IMR-90 (cell line): ENCODE results near the gene IQCM. TPM values are rescaled to one million over a fixed set of nuclear protein-coding genes. Genes with fewer than 3 reads are reported as not detected.

Experiments
- ATAC-seq: fragments of 200-7000 bp; cut with Tn5 transposase; 2 replicates; pipeline ENCODE4 v1.9.1; 2020; ENCODE audit warnings: low read depth, mild to moderate bottlenecking, moderate library complexity
- BruUV-seq: library from RNA; stranded (reverse); fragments of 400-500 nt; replicated peaks from 2 replicates; lab custom pipeline; 2021; lab: Mats Ljungman, UMichigan
- CTCF ChIA-PET: fragments of 300-600 bp; formaldehyde crosslinking; extraction: SDS; loops from one replicate; lab custom pipeline; 2021; ENCODE audit warnings: antibody characterized with exemption; lab: Yijun Ruan, JAX
- POLR2A ChIA-PET: fragments of 300-600 bp; sonication (Branson Sonifier 250); formaldehyde crosslinking; loops from one replicate; lab custom pipeline; 2022; ENCODE audit warnings: antibody characterized with exemption; ENCODE audit not compliant: unreplicated experiment; lab: Charles Lee
- DNase-seq: peaks from one replicate; pipeline ENCODE4 v3.0.0; 2013
- H2AFZ ChIP-seq: replicated peaks from 2 replicates; pipeline ENCODE3; 2013; ENCODE audit warnings: low read length, mild to moderate bottlenecking; ENCODE audit not compliant: poor library complexity
- H2AK5ac ChIP-seq: 2 replicates; pipeline ENCODE4 v1.6.1; 2013; ENCODE audit warnings: low read depth, low read length, inconsistent platforms
- H2AK9ac ChIP-seq: replicated peaks from 2 replicates; pipeline ENCODE3; 2013; ENCODE audit warnings: mild to moderate bottlenecking, low read depth, low read length, moderate library complexity; ENCODE audit not compliant: poor library complexity
- H2BK120ac ChIP-seq: 2 replicates; pipeline ENCODE4 v1.6.1; 2013; ENCODE audit warnings: low read depth, low read length, inconsistent platforms
- H2BK15ac ChIP-seq: 3 replicates; pipeline ENCODE4 v1.6.1; 2013; ENCODE audit warnings: low read depth, low read length, inconsistent platforms
- H2BK20ac ChIP-seq: 2 replicates; pipeline ENCODE4 v1.6.1; 2013; ENCODE audit warnings: low read depth, mild to moderate bottlenecking, inconsistent platforms, low read length, moderate library complexity
- H2BK5ac ChIP-seq: 2 replicates; pipeline ENCODE4 v1.6.1; 2013; ENCODE audit warnings: mild to moderate bottlenecking, low read depth, low read length, inconsistent platforms; ENCODE audit not compliant: poor library complexity, severe bottlenecking
- H3K14ac ChIP-seq: replicated peaks from 2 replicates; pipeline ENCODE4 v1.6.1; 2013; ENCODE audit warnings: low read depth, low read length, inconsistent platforms
- H3K18ac ChIP-seq: 2 replicates; pipeline ENCODE4 v1.6.1; 2013; ENCODE audit warnings: low read depth, low read length, control low read depth
- H3K23ac ChIP-seq: 2 replicates; pipeline ENCODE4 v1.6.1; 2013; ENCODE audit warnings: low read depth, low read length, inconsistent platforms
- H3K27ac ChIP-seq: 2 replicates; pipeline ENCODE4 v1.5.1; 2013; ENCODE audit warnings: mild to moderate bottlenecking, control low read depth, low read length; ENCODE audit not compliant: insufficient read depth
- H3K27me3 ChIP-seq: 2 replicates; pipeline ENCODE4 v1.6.1; 2013; ENCODE audit warnings: low read length; ENCODE audit not compliant: control insufficient read depth, insufficient read depth
- H3K36me3 ChIP-seq: 2 replicates; pipeline ENCODE4 v1.6.1; 2013; ENCODE audit warnings: low read length, mixed read lengths; ENCODE audit not compliant: control insufficient read depth, insufficient read depth
- H3K4ac ChIP-seq: 2 replicates; pipeline ENCODE4 v1.6.1; 2013; ENCODE audit warnings: low read depth, low read length, inconsistent platforms
- H3K4me1 ChIP-seq: 2 replicates; pipeline ENCODE4 v1.6.1; 2013; ENCODE audit warnings: low read length, mixed read lengths; ENCODE audit not compliant: control insufficient read depth, insufficient read depth
- H3K4me2 ChIP-seq: 2 replicates; pipeline ENCODE4 v1.6.1; 2013; ENCODE audit warnings: low read depth, mild to moderate bottlenecking, control low read depth, low read length, moderate library complexity
- H3K4me3 ChIP-seq: 2 replicates; pipeline ENCODE4 v1.5.1; 2013; ENCODE audit warnings: low read depth, mild to moderate bottlenecking, control low read depth, low read length, moderate library complexity; ENCODE audit not compliant: insufficient read depth
- H3K56ac ChIP-seq: 2 replicates; pipeline ENCODE4 v1.6.1; 2013; ENCODE audit warnings: low read length, inconsistent platforms; ENCODE audit not compliant: insufficient read depth; ENCODE audit errors: extremely low read depth
- H3K79me1 ChIP-seq, 2 experiments: 2 replicates each; pipeline ENCODE4 v1.6.1; 2013; ENCODE audit warnings: low read length in 2 of 2, inconsistent platforms in 1 of 2, low read depth in 1 of 2
- H3K9ac ChIP-seq: 2 replicates; pipeline ENCODE4 v1.6.1; 2013; ENCODE audit warnings: low read depth, low read length, control low read depth
- H3K9me1 ChIP-seq: 2 replicates; pipeline ENCODE4 v1.6.1; 2013; ENCODE audit warnings: low read length, inconsistent platforms; ENCODE audit not compliant: insufficient read depth
- H3K9me3 ChIP-seq: 2 replicates; pipeline ENCODE4 v1.6.1; 2013; ENCODE audit warnings: low read length; ENCODE audit not compliant: control insufficient read depth, insufficient read depth
- H4K20me1 ChIP-seq: 2 replicates; pipeline ENCODE4 v1.6.1; 2013; ENCODE audit warnings: low read length, inconsistent platforms; ENCODE audit not compliant: insufficient read depth
- H4K5ac ChIP-seq: 2 replicates; pipeline ENCODE4 v1.6.1; 2013; ENCODE audit warnings: mild to moderate bottlenecking, low read depth, low read length, control low read depth
- H4K8ac ChIP-seq, 2 experiments: 2 replicates each; pipeline ENCODE4 v1.6.1; 2013; ENCODE audit warnings: low read depth in 2 of 2, low read length in 2 of 2, control low read depth in 1 of 2, inconsistent platforms in 1 of 2
- H4K91ac ChIP-seq: 2 replicates; pipeline ENCODE4 v1.6.1; 2013; ENCODE audit warnings: low read depth, low read length, inconsistent platforms; ENCODE audit not compliant: insufficient read depth
- CEBPB ChIP-seq: IDR thresholded peaks from 2 replicates; pipeline ENCODE4 v1.6.1; 2012; ENCODE audit warnings: low read depth, low read length, improper control_type of control experiment
- CHD1 ChIP-seq: IDR thresholded peaks from 2 replicates; pipeline ENCODE4 v1.6.1; 2012; ENCODE audit warnings: low read depth, low read length, improper control_type of control experiment
- FOS ChIP-seq: fragments of 150-350 bp; IDR thresholded peaks from 2 replicates; pipeline ENCODE4 v1.6.1; 2016; ENCODE audit warnings: low read depth, low read length
- MAFK ChIP-seq: IDR thresholded peaks from 2 replicates; pipeline ENCODE4 v1.6.1; 2012; ENCODE audit warnings: low read depth, low read length, improper control_type of control experiment
- MXI1 ChIP-seq: IDR thresholded peaks from 2 replicates; pipeline ENCODE4 v1.6.1; 2012; ENCODE audit warnings: low read depth, mild to moderate bottlenecking, low read length, moderate library complexity, borderline replicate concordance
- POLR2A ChIP-seq: IDR thresholded peaks from 2 replicates; pipeline ENCODE4 v1.6.1; 2012; ENCODE audit warnings: mild to moderate bottlenecking, low read depth, low read length
- RAD21 ChIP-seq: IDR thresholded peaks from 2 replicates; pipeline ENCODE4 v1.6.1; 2012; ENCODE audit warnings: low read length, improper control_type of control experiment
- RCOR1 ChIP-seq: IDR thresholded peaks from 2 replicates; pipeline ENCODE4 v1.6.1; 2012; ENCODE audit warnings: mild to moderate bottlenecking, low read length, improper control_type of control experiment; ENCODE audit not compliant: insufficient replicate concordance
- RFX5 ChIP-seq: IDR thresholded peaks from 2 replicates; pipeline ENCODE4 v1.8.0; 2012; ENCODE audit warnings: low read depth, mild to moderate bottlenecking, low read length, moderate library complexity
- SMC3 ChIP-seq: fragments of 150-350 bp; IDR thresholded peaks from 2 replicates; pipeline ENCODE4 v1.6.1; 2016; ENCODE audit warnings: low read depth, mild to moderate bottlenecking, antibody characterized with exemption, low read length, moderate library complexity
- WGBS, 2 experiments: methylation state at CpG; one replicate each; pipeline versions ENCODE4 v1.1.5 to v1.1.7; 2013; ENCODE audit warnings: missing lambda C conversion rate in 2 of 2; ENCODE audit not compliant: insufficient read length in 1 of 2; ENCODE audit errors: extremely low coverage in 2 of 2; 5-methylcytosine and 5-hydroxymethylcytosine counted together
- dilution Hi-C: fragments of 300-500 bp; cut with HindIII; formaldehyde crosslinking; loops from one replicate; pipeline ENCODE4 v1.14.3; 2018; ENCODE audit warnings: low sequenced_read_pairs; ENCODE audit not compliant: unreplicated experiment
- in situ Hi-C: fragments of 300-500 bp; cut with MboI; formaldehyde crosslinking; loops from 3 replicates; pipeline ENCODE4 v1.14.3; 2019; ENCODE audit warnings: low sequenced_read_pairs, inconsistent platforms, mixed read lengths
- intact Hi-C: fragments of 100-400 bp; cut with micrococcal nuclease; formaldehyde crosslinking; loops from 2 replicates; pipeline ENCODE4 v1.10.0; 2022
- polyA plus RNA-seq, 3 experiments: library from polyadenylated mRNA; depleted of rRNA; stranded (reverse); fragments of >200 nt; gene quantifications; 2 replicates each; pipeline ENCODE4 v1.2.3, GENCODE V29; 2012; ENCODE audit warnings: low replicate concordance in 1 of 3
- total RNA-seq: library from RNA; depleted of rRNA; stranded (reverse); fragments of >200 nt; gene quantifications from 2 replicates; pipeline ENCODE4 v1.2.3, GENCODE V29; 2012
- TF ChIP-seq, protein P1 (sequence below): fragments of 150-350 bp; IDR thresholded peaks from 2 replicates; pipeline ENCODE4 v1.6.1; 2016; ENCODE audit warnings: low read depth, mild to moderate bottlenecking, low read length, moderate library complexity, borderline replicate concordance
- TF ChIP-seq, protein P2 (sequence below): fragments of 150-350 bp; IDR thresholded peaks from 2 replicates; pipeline ENCODE4 v1.6.1; 2017; ENCODE audit warnings: mild to moderate bottlenecking, antibody characterized with exemption, low read length, low read depth

IQCM gene
- total and polyA plus RNA-seq, 2 of the 4 experiments (the other 2 are of a cell fraction): not detected

DNA sequence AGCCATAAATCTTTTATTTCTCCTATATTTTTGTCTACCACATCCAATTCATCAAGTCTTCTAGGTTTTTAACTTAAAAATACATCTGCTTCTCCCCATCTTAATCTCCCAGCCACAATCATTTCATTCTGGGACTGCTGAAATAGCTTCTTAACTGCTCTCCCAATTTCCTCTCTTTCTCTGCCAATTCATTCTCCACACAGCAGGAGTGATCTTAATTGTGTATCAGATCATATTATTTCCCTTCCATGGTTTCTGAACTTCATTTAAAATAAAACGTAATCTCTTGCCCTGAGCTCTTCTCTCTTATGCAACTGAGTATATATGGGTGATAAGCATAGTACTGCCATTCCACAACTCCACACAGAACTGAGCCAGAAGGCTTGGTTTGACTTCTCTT lies 69.4 kb downstream of the IQCM start:
- H3K23ac ChIP-seq: no peak overlapping the region
- no peak overlapping the region for H3K4me2 ChIP-seq
- H3K18ac ChIP-seq: no peak overlapping the region
- WGBS, 2 experiments: no CpG with 5 or more reads among the region's 1 CpG
- no peak overlapping the region for H2BK15ac ChIP-seq
- POLR2A ChIA-PET: no interaction called here
- dilution Hi-C loops (no loop called here), in situ Hi-C loops (no loop called here), intact Hi-C loops (no loop called here)
- no peak overlapping the region for H2BK5ac ChIP-seq
- H4K5ac ChIP-seq: no peak overlapping the region
- no peaks in the 10 kb centered on the region for H3K36me3 ChIP-seq
- no peak overlapping the region for H3K4ac ChIP-seq
- H2BK120ac ChIP-seq: no peak overlapping the region
- DNase-seq: no peak
- no peak overlapping the region for H2AK5ac ChIP-seq
- H2AFZ ChIP-seq: no peak overlapping the region
- BruUV-seq: no TSS peak
- no peaks in the 10 kb centered on the region for H3K4me1 ChIP-seq
- no peak for TF ChIP-seq CEBPB
- TF ChIP-seq RCOR1: no peak
- no peak for TF ChIP-seq FOS
- TF ChIP-seq CHD1: no peak
- no peak for TF ChIP-seq RFX5
- TF ChIP-seq, protein P1, sequence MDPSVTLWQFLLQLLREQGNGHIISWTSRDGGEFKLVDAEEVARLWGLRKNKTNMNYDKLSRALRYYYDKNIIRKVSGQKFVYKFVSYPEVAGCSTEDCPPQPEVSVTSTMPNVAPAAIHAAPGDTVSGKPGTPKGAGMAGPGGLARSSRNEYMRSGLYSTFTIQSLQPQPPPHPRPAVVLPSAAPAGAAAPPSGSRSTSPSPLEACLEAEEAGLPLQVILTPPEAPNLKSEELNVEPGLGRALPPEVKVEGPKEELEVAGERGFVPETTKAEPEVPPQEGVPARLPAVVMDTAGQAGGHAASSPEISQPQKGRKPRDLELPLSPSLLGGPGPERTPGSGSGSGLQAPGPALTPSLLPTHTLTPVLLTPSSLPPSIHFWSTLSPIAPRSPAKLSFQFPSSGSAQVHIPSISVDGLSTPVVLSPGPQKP: no peak
- no peak for TF ChIP-seq SMC3
- TF ChIP-seq, protein P2, sequence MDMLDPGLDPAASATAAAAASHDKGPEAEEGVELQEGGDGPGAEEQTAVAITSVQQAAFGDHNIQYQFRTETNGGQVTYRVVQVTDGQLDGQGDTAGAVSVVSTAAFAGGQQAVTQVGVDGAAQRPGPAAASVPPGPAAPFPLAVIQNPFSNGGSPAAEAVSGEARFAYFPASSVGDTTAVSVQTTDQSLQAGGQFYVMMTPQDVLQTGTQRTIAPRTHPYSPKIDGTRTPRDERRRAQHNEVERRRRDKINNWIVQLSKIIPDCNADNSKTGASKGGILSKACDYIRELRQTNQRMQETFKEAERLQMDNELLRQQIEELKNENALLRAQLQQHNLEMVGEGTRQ: no peak
- no peak for TF ChIP-seq RAD21
- no peak for TF ChIP-seq POLR2A
- no peak for TF ChIP-seq MAFK
- TF ChIP-seq MXI1: no peak
- H4K8ac ChIP-seq: no peak overlapping the region
- no peak overlapping the region for H3K14ac ChIP-seq
- H3K27me3 ChIP-seq: peaks cover 2% of the 10 kb centered on the region; the same call in 1 of the 2 replicates
- no peaks in the 10 kb centered on the region for H4K20me1 ChIP-seq
- no peak overlapping the region for H3K56ac ChIP-seq
- no peak overlapping the region for H4K91ac ChIP-seq
- H3K4me3 ChIP-seq: no peak overlapping the region
- H3K9me1 ChIP-seq: no peaks in the 10 kb centered on the region
- H2BK20ac ChIP-seq: no peak overlapping the region
- no peak for ATAC-seq
- no peaks in the 10 kb centered on the region for H3K79me1 ChIP-seq
- CTCF ChIA-PET: no interaction called here
- no peak overlapping the region for H3K9ac ChIP-seq
- no peak overlapping the region for H2AK9ac ChIP-seq
- H3K9me3 ChIP-seq: no peaks in the 10 kb centered on the region
- no peak overlapping the region for H3K27ac ChIP-seq
